H1 (cell line): ENCODE results near the gene PES1. TPM values are rescaled to one million over a fixed set of nuclear protein-coding genes. Genes with fewer than 3 reads are reported as not detected.
A peak's percentile ranks its signal among the peaks of the same experiment; 100 is the strongest.

Experiments
- CTCF ChIA-PET: fragments of 300-600 bp; sonication (Branson Sonifier 250); formaldehyde crosslinking; loops from one replicate; lab custom pipeline; 2021; ENCODE audit not compliant: partially characterized antibody; lab: Charles Lee
- POLR2A ChIA-PET: fragments of 300-600 bp; sonication (Branson Sonifier 250); formaldehyde crosslinking; loops from one replicate; lab custom pipeline; 2021; ENCODE audit warnings: inconsistent platforms; ENCODE audit not compliant: partially characterized antibody; lab: Charles Lee
- DNase-seq, 2 experiments: peaks; one replicate each; pipeline versions ENCODE4 v3.0.0 to v3.0.0-alpha.2; 2010 to 2022; ENCODE audit warnings: low spot score in 2 of 2, low read depth in 1 of 2, mixed read lengths in 1 of 2
- FAIRE-seq: peaks from 2 replicates; lab custom pipeline; 2011; peaks lifted over from hg19 to GRCh38; lab: Jason Lieb, UNC
- H2AFZ ChIP-seq: 2 replicates; pipeline ENCODE4 v1.8.1; 2012; ENCODE audit warnings: low read length, inconsistent platforms
- H2AK5ac ChIP-seq: 2 replicates; pipeline ENCODE4 v1.6.1; 2013; ENCODE audit warnings: low read depth, low read length
- H2BK120ac ChIP-seq: replicated peaks from 2 replicates; pipeline ENCODE3; 2013; ENCODE audit warnings: low read depth, low read length, inconsistent platforms
- H2BK12ac ChIP-seq: 2 replicates; pipeline ENCODE4 v1.6.1; 2013; ENCODE audit warnings: low read depth, low read length
- H2BK15ac ChIP-seq: 2 replicates; pipeline ENCODE4 v1.6.1; 2013; ENCODE audit warnings: low read length
- H2BK20ac ChIP-seq: 2 replicates; pipeline ENCODE4 v1.6.1; 2013; ENCODE audit warnings: low read length
- H2BK5ac ChIP-seq: 2 replicates; pipeline ENCODE4 v1.6.1; 2013; ENCODE audit warnings: low read depth, low read length
- H3K14ac ChIP-seq: 2 replicates; pipeline ENCODE4 v1.6.1; 2013; ENCODE audit warnings: inconsistent platforms; ENCODE audit not compliant: insufficient read length
- H3K18ac ChIP-seq: 2 replicates; pipeline ENCODE4 v1.6.1; 2013; ENCODE audit warnings: low read length; ENCODE audit errors: extremely low read depth
- H3K23ac ChIP-seq: 2 replicates; pipeline ENCODE4 v1.6.1; 2013; ENCODE audit warnings: inconsistent platforms; ENCODE audit not compliant: insufficient read length
- H3K23me2 ChIP-seq: 2 replicates; pipeline ENCODE4 v1.6.1; 2013; ENCODE audit warnings: low read depth, low read length
- H3K27ac ChIP-seq: 2 replicates; pipeline ENCODE4 v1.6.1; 2011; ENCODE audit warnings: low read depth, low read length, inconsistent platforms
- H3K27me3 ChIP-seq, 4 experiments: replicated peaks in 1 of 4; 1 replicate in 1 of 4; 2 replicates in 3 of 4; pipeline versions ENCODE4 v1.6.1 to v1.8.1; 2011 to 2013; ENCODE audit warnings: low read length in 3 of 4, mild to moderate bottlenecking in 3 of 4, inconsistent platforms in 2 of 4, mixed read lengths in 2 of 4, moderate library complexity in 1 of 4; ENCODE audit not compliant: control insufficient read depth in 3 of 4, insufficient read depth in 3 of 4; ENCODE audit errors: extremely low read depth in 1 of 4
- H3K36me3 ChIP-seq, 4 experiments: 2 replicates each; pipeline versions ENCODE4 v1.6.1 to v1.8.1; 2011 to 2013; ENCODE audit warnings: mild to moderate bottlenecking in 4 of 4, low read length in 3 of 4, moderate library complexity in 2 of 4, control low read depth in 1 of 4, inconsistent platforms in 1 of 4; ENCODE audit not compliant: insufficient read depth in 4 of 4, control insufficient read depth in 2 of 4
- H3K4ac ChIP-seq: replicated peaks from 2 replicates; pipeline ENCODE3; 2013; ENCODE audit warnings: low read length, low read depth, mixed read lengths, inconsistent platforms; ENCODE audit not compliant: insufficient read length
- H3K4me1 ChIP-seq, 4 experiments: replicated peaks in 1 of 4; 1 replicate in 1 of 4; 2 replicates in 3 of 4; pipeline versions ENCODE4 v1.6.1 to v1.8.1; 2011 to 2013; ENCODE audit warnings: low read length in 3 of 4, inconsistent platforms in 2 of 4, mixed read lengths in 1 of 4; ENCODE audit not compliant: insufficient read depth in 4 of 4, control insufficient read depth in 3 of 4
- H3K4me2 ChIP-seq, 2 experiments: 2 replicates each; pipeline versions ENCODE4 v1.6.1 to v1.8.1; 2011 to 2013; ENCODE audit warnings: low read depth in 2 of 2, low read length in 2 of 2, control low read depth in 1 of 2, inconsistent platforms in 1 of 2, mild to moderate bottlenecking in 1 of 2; ENCODE audit not compliant: insufficient read depth in 1 of 2
- H3K4me3 ChIP-seq, 4 experiments: fragments of 200-600, 300-600 bp in 1 of 4; sonication (generic), shearing (Covaris generic), sonication (Bioruptor Twin) in 1 of 4; 2 replicates each; pipeline versions ENCODE4 v1.5.1 to v1.8.1; 2011 to 2016; ENCODE audit warnings: low read length in 4 of 4, low read depth in 3 of 4, control low read depth in 2 of 4, inconsistent platforms in 2 of 4, mild to moderate bottlenecking in 2 of 4, mixed read lengths in 1 of 4, moderate library complexity in 1 of 4; ENCODE audit not compliant: insufficient read depth in 2 of 4; ENCODE audit errors: extremely low read depth in 1 of 4
- H3K56ac ChIP-seq: replicated peaks from 2 replicates; pipeline ENCODE3; 2013; ENCODE audit warnings: low read depth, mild to moderate bottlenecking, mixed read lengths, low read length, inconsistent platforms; ENCODE audit not compliant: insufficient read length
- H3K79me1 ChIP-seq: 2 replicates; pipeline ENCODE4 v1.6.1; 2013; ENCODE audit warnings: low read depth, low read length, control low read depth
- H3K79me2 ChIP-seq, 2 experiments: 2 replicates each; pipeline versions ENCODE4 v1.6.1 to v1.8.1; 2012 to 2013; ENCODE audit warnings: low read length in 2 of 2, mild to moderate bottlenecking in 2 of 2, inconsistent platforms in 1 of 2; ENCODE audit not compliant: insufficient read depth in 2 of 2, control insufficient read depth in 1 of 2
- H3K9ac ChIP-seq, 4 experiments: replicated peaks in 1 of 4; 1 replicate in 1 of 4; 2 replicates in 3 of 4; pipeline versions ENCODE4 v1.6.1 to v1.8.1; 2011 to 2013; ENCODE audit warnings: low read depth in 3 of 4, low read length in 3 of 4, control low read depth in 2 of 4, mild to moderate bottlenecking in 2 of 4, moderate library complexity in 2 of 4, inconsistent platforms in 1 of 4; ENCODE audit errors: extremely low read depth in 1 of 4
- H3K9me3 ChIP-seq, 2 experiments: 2 replicates each; pipeline versions ENCODE4 v1.6.1 to v1.8.1; 2012 to 2013; ENCODE audit warnings: mild to moderate bottlenecking in 2 of 2, moderate library complexity in 2 of 2, control low read depth in 1 of 2, inconsistent platforms in 1 of 2, low read depth in 1 of 2, low read length in 1 of 2, mixed read lengths in 1 of 2; ENCODE audit not compliant: insufficient read depth in 2 of 2
- H4K20me1 ChIP-seq, 2 experiments: replicated peaks in 1 of 2; 2 replicates each; pipeline versions ENCODE3 to v1.8.1; 2011 to 2013; ENCODE audit warnings: inconsistent platforms in 2 of 2, low read length in 2 of 2, mild to moderate bottlenecking in 1 of 2; ENCODE audit not compliant: insufficient read depth in 2 of 2, control insufficient read depth in 1 of 2
- H4K5ac ChIP-seq: 2 replicates; pipeline ENCODE4 v1.6.1; 2013; ENCODE audit warnings: low read length, low read depth, mixed read lengths, inconsistent platforms; ENCODE audit not compliant: insufficient read length
- H4K8ac ChIP-seq: 2 replicates; pipeline ENCODE4 v1.8.0; 2013; ENCODE audit warnings: mild to moderate bottlenecking, moderate library complexity, low read length, inconsistent platforms; ENCODE audit not compliant: insufficient read depth; ENCODE audit errors: extremely low read depth
- H4K91ac ChIP-seq: replicated peaks from 2 replicates; pipeline ENCODE3; 2013; ENCODE audit warnings: low read length, mixed read lengths, inconsistent platforms; ENCODE audit not compliant: insufficient read length
- ASH2L ChIP-seq: fragments of 200-600, 300-600 bp; sonication (generic); IDR thresholded peaks from one replicate; pipeline ENCODE4 v1.7.1; 2017; ENCODE audit warnings: low read length
- CTCF ChIP-seq, 3 experiments: IDR thresholded peaks; 1 replicate in 2 of 3; 2 replicates in 1 of 3; pipeline versions ENCODE4 v1.5.1 to v1.6.1; 2011; ENCODE audit warnings: low read length in 3 of 3, mild to moderate bottlenecking in 3 of 3, inconsistent platforms in 2 of 3, low read depth in 1 of 3, moderate library complexity in 1 of 3; ENCODE audit not compliant: insufficient read depth in 1 of 3; ENCODE audit errors: control extremely low read depth in 1 of 3
- HDAC6 ChIP-seq: IDR thresholded peaks from one replicate; pipeline ENCODE4 v1.7.1; 2012; ENCODE audit warnings: low read depth, mild to moderate bottlenecking, inconsistent platforms, low read length, moderate library complexity
- KDM1A ChIP-seq: fragments of 200-600, 300-600 bp; sonication (generic); IDR thresholded peaks from 2 replicates; pipeline ENCODE4 v1.7.1; 2016; ENCODE audit warnings: mild to moderate bottlenecking, low read length, borderline replicate concordance
- MAFK ChIP-seq: IDR thresholded peaks from 2 replicates; pipeline ENCODE4 v1.6.1; 2012; ENCODE audit warnings: low read depth, mild to moderate bottlenecking, improper control_type of control experiment, low read length
- RBBP5 ChIP-seq: IDR thresholded peaks from 2 replicates; pipeline ENCODE4 v1.7.1; 2012; ENCODE audit warnings: low read depth, mild to moderate bottlenecking, inconsistent platforms, low read length, moderate library complexity, borderline replicate concordance
- RXRA ChIP-seq: IDR thresholded peaks from 2 replicates; pipeline ENCODE4 v1.6.1; 2011; ENCODE audit warnings: low read depth, mild to moderate bottlenecking, low read length, moderate library complexity; ENCODE audit not compliant: insufficient read depth
- SP4 ChIP-seq: IDR thresholded peaks from 2 replicates; pipeline ENCODE4 v1.6.1; 2012; ENCODE audit warnings: low read length, inconsistent platforms
- SUZ12 ChIP-seq: fragments of 200-600 bp; sonication (generic); IDR thresholded peaks from 2 replicates; pipeline ENCODE4 v1.6.1; 2012; ENCODE audit warnings: mild to moderate bottlenecking, inconsistent platforms, low read length, moderate library complexity, mixed read lengths
- TAF1 ChIP-seq: IDR thresholded peaks from 2 replicates; pipeline ENCODE4 v1.6.1; 2011; ENCODE audit warnings: mild to moderate bottlenecking, low read depth, low read length
- ZNF274 ChIP-seq: IDR thresholded peaks from 2 replicates; pipeline ENCODE4 v1.7.0; 2012; ENCODE audit warnings: low read length, borderline replicate concordance; ENCODE audit errors: extremely low read depth
- WGBS, 2 experiments: shearing (Covaris generic) in 1 of 2; methylation state at CpG; one replicate each; pipeline versions ENCODE4 v1.1.6 to v1.1.7; 2013 to 2015; ENCODE audit warnings: low lambda C conversion rate in 2 of 2, mixed read lengths in 2 of 2, inconsistent platforms in 1 of 2, low coverage in 1 of 2, missing lambda C conversion rate in 1 of 2; ENCODE audit not compliant: insufficient replicate concordance in 2 of 2, insufficient coverage in 1 of 2, insufficient read length in 1 of 2; ENCODE audit errors: extremely low coverage in 1 of 2, missing lambda C conversion rate in 1 of 2; 5-methylcytosine and 5-hydroxymethylcytosine counted together
- polyA plus RNA-seq, 7 experiments: library from polyadenylated mRNA; depleted of rRNA in 3 of 7; stranded (reverse) in 5 of 7; unstranded in 2 of 7; fragments of >200 nt in 5 of 7; fragments of 200-250 nt in 2 of 7; gene quantifications; 1 replicate in 5 of 7; 2 replicates in 1 of 7; 4 replicates in 1 of 7; pipeline versions ENCODE4 v1.2.1 to v1.2.3, GENCODE V29; 2011 to 2013; ENCODE audit warnings: missing spikeins in 2 of 7, mixed read lengths in 2 of 7
- total RNA-seq: library from RNA; stranded (reverse); fragmentation: NEBNext Ultra II Directional; extraction: Animal tissue kit (Norgen Biotek cat#: 25700); gene quantifications from 2 replicates; pipeline ENCODE4 v1.2.1, GENCODE V29; 2021

The PES1 gene
- total and polyA plus RNA-seq, 2 of the 8 experiments (the other 6 are each of a cell fraction or from before 2014, with no cell fraction given), result 121 to 191 TPM

- Histone ChIP-seq H3K14ac (no peak overlapping the region), H3K9me3 (no peaks in the 10 kb centered on the region), H3K79me2 (no peaks in the 10 kb centered on the region; a peak in 1 of 4 replicates), H2AFZ (no peak overlapping the region), H3K4ac (no peak overlapping the region), H3K56ac (no peak overlapping the region), H4K8ac (peak overlapping the region; percentile 79; the same call in 1 of the 2 replicates), H2BK15ac (no peak overlapping the region), H3K4me3 (peak overlapping the region; percentile 54 to 84 (median 68); a peak in 6 of 8 replicates), H3K23ac (no peak overlapping the region), H3K27ac (no peak overlapping the region), H2BK5ac (no peak overlapping the region), H3K4me1 (peaks cover 0 to 15% (median 5%) of the 10 kb centered on the region in 4 experiments; a peak in 5 of 7 replicates), H2BK120ac (no peak overlapping the region), H2BK12ac (no peak overlapping the region), H3K36me3 (peaks cover 10 to 21% (median 19%) of the 10 kb centered on the region in 4 experiments; a peak in 6 of 8 replicates), H3K9ac (no peak overlapping the region), H4K20me1 (peaks cover 0 to 8% of the 10 kb centered on the region in 2 experiments), H2BK20ac (no peak overlapping the region), H2AK5ac (no peak overlapping the region; the same call in 1 of the 2 replicates), H3K4me2 (peak overlapping the region; percentile 84 to 98), H4K91ac (no peak overlapping the region), H3K27me3 (no peaks in the 10 kb centered on the region), H3K23me2 (peaks cover 10% of the 10 kb centered on the region; the same call in 1 of the 2 replicates), H4K5ac (no peak overlapping the region), H3K18ac (no peak overlapping the region), H3K79me1 (peaks cover 3% of the 10 kb centered on the region)
- ChIA-PET CTCF (interaction anchor here (0.6 to 3.4 kb wide), 3 partner anchors 9 to 28 kb away, joined by 3 to 12 read pairs (median 6); no protein-coding TSS in a partner anchor), POLR2A (interaction anchor here (0.6 to 6.7 kb wide), 5 partner anchors 10 to 32 kb away, joined by 3 to 64 read pairs (median 4); partner anchors contain the start of gene PES1)
- WGBS, 2 experiments, result 75% methylated on average over 7 of the region's 7 CpGs; no CpG with 5 or more reads in 1 of the 2 experiments
- FAIRE-seq (no peak), DNase-seq (no peak)
- no peak for TF ChIP-seq KDM1A
- no peak for TF ChIP-seq MAFK
- no peak for TF ChIP-seq SUZ12
- TF ChIP-seq HDAC6, result no peak
- no peak for TF ChIP-seq ZNF274
- no peak for TF ChIP-seq CTCF (IDR thresholded peaks at IDR 0.05; ENCODE audit: control extremely low read depth in 1 of 3, insufficient read depth in 1 of 3, low read depth in 1 of 3, low read length in 3 of 3)
- TF ChIP-seq TAF1, result no peak
- no peak for TF ChIP-seq ASH2L
- no peak for TF ChIP-seq RBBP5
- TF ChIP-seq RXRA, result no peak
- no peak for TF ChIP-seq SP4
Measured at GRCh38 chr22:30573594-30574094, 18.1 kb downstream of the PES1 start.
